Activated CD8-positive, alpha-beta memory T cell treated with anti-CD3 and anti-CD28 coated beads, Interleukin-2, amount 50 U/mL, for 48 hours (primary cell): ENCODE measurements around the gene BAZ1A.
A peak's percentile ranks its signal among the peaks of the same experiment; 100 is the strongest.

Experiments
- DNase-seq: peaks from one replicate; pipeline ENCODE4 v3.0.0-alpha.2; 2020

BAZ1A gene

GRCh38 chr14:34715127-34715863 is 159.9 kb downstream of the BAZ1A start:
- no peak for DNase-seq

GRCh38 chr14:34714320-34715126 is 160.6 kb downstream of the BAZ1A start, which contains the start of gene CFL2:
CFL2 (minus strand) TSS chr14:34714593; CDS start chr14:34714540, 53 bp downstream.
- peak; percentile 85 for DNase-seq

- DNase-seq, result peak; percentile 61
Observed at GRCh38 chr14:34713681-34714319, 161.4 kb downstream of the BAZ1A start.

GRCh38 chr14:34713122-34713680 is 162.0 kb downstream of the BAZ1A start:
- DNase-seq, result no peak

DNA sequence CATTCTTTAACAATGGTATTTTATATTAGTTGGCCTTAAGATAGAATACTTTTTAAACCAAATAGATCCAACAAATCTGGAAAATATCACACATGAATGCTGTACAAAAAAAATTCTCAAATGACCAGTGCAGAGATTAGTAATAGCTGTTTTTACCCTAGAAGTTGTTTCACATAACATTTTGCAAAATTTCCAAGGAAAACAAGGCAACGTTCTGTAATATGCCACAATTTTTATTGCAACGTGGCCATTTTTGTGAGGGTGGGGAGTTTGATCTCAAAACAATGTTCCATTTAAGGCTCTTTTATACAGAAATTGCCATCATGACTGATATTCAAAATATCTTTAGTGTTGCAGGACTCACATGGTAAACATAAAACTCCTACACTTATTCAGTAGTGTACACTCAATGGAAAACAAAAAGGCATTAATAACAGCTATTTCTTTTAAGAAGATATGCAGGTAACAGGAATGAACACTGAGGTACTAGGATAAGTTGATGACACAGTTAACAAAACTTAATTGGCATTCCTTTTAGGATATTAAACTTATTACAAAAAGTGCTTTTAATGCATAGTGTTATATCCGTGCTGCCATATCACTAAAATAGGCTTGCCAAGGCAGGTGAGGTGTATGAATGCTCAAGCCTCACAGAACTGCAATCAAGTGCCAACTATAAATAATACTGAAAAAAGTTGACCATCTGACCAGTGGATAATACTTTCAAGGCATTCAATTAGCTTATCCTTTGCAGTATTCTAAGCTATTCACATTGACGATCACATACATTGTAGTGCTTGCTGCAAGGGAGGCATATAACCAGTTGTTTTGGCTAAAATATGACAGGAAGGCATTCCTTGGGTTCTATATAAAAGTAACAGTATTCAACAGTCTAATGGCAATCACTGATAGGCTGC is 163.1 kb downstream of the BAZ1A start:
- DNase-seq, result no peak

DNA sequence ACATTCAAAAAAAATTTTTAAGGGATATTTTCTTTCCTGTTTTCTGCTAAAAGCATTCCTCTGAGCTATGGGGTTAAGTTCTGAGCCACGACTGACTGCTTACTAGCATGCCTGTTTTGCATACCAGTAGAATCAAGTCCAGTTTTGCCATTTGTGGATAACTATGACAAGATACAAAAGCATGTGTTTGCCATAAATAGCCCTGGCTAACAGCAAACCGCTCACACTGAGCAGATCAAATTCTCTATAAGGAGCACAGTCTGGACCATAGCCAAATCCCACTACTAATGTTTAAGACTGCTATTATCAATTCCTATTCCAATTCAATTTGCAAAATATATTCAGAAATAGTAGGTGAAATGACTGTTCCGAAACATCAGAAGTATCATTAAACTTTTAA is 164.0 kb downstream of the BAZ1A start:
- no peak for DNase-seq

DNA sequence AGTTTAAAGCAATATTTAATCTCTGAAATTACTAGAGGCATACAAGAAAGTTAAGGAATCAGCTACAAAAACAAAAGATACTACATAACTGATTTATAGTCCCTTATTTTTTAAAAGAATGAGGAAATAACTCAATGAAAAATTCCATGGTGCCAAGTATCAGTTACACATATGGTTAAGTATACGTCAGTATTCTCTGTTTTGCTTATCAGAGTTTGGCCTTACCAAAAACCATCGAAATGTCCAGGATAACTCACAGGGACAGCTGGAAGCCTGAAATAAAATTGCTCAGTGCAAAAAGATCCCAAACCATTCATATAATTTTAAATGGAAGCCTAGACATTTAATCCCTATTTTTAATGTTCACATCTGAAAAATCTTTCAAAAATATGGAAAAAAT is 164.4 kb downstream of the BAZ1A start:
- no peak for DNase-seq

GRCh38 chr14:34710006-34710405 is 165.2 kb downstream of the BAZ1A start:
- no peak for DNase-seq

DNA sequence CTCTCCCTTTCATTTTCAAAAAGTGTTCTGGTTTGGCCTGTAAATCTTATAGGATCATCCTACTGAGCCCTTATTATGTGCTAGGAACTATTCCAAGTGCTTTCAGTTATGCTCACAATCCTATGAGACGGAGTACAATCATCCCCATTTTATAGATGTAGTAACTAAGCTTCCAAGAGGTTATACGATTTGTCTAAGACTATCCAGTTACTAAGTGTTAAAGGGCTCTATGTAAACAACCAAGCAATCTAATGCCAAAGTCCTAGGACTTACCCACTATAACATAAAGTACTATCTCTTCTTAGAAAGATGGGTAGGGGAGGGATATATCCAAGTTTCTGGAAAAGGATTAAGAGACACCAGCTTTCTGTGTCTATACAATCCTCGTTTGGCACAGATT is 167.4 kb downstream of the BAZ1A start:
- DNase-seq, result no peak
